Stimulated activated CD4-positive, alpha-beta T cell treated with anti-CD3 and anti-CD28 coated beads, Interleukin-15, amount 100 ng/mL, for 1 hour (primary cell): ENCODE results near the gene PTPRN2.

Source experiments
- DNase-seq, 2 donors: peaks; one replicate each; pipeline ENCODE4 v3.0.0-alpha.2; 2020; ENCODE audit warnings: low read depth in 1 of 2, low spot score in 1 of 2

Gene PTPRN2

GRCh38 chr7:157525491-157525915, 1062.1 kb downstream of the PTPRN2 start:
- DNase-seq = no peak

GRCh38 chr7:157524731-157525130, 1062.9 kb downstream of the PTPRN2 start:
- DNase-seq = no peak

DNA sequence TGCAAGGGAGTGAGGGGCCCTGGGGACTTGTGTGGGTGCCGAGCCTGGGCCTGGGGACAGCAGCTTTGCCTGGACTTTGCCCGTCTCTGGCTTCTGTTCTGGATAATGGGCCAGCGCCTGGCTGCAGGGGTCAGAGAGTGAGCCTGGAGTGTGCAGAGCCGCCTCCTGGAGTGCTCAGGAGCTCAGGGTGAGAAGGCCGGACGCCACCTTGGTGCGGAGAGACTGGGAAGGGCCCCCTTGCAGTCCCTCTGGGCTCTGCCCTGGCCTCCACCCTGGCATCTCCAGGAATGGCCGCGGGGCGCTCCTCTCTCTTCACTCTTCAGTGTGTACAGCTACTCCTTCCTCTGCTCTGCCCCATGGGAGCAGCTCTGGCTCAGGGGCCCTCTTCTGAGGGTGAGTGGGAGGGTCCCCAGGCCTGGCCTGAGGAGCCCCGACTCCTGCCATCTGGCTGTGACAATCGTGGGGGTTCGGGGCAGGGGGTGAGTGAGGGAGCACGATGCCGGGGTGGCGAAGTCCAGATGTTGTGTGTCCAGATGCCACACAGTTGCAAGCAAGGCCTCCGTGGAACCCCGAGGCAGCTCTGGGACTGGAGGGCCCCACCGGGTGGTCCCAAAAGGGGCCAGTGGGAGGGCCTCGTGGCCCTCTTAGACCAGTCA, 1063.7 kb downstream of the PTPRN2 start:
- DNase-seq = no peak

DNA sequence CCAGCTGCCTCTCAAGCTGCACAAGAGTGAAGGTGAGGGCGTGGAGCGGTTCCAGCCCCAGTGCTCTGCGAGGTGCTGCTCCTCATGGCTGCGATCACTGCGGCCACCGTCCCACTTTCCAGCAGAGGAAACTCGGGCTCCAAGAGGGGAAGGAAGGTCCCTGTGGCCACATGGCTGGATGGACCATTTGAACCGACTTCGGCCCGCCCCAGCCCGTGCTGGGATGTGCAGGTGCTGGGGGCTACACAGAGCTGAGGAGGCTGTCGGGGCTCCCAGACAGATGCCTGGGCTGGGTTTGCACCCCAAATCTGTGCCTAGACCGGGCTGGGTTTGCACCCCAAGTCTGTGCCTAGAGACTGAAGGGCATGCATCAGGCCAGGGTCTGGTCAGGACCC, 1064.3 kb downstream of the PTPRN2 start:
- DNase-seq = no peak

DNA sequence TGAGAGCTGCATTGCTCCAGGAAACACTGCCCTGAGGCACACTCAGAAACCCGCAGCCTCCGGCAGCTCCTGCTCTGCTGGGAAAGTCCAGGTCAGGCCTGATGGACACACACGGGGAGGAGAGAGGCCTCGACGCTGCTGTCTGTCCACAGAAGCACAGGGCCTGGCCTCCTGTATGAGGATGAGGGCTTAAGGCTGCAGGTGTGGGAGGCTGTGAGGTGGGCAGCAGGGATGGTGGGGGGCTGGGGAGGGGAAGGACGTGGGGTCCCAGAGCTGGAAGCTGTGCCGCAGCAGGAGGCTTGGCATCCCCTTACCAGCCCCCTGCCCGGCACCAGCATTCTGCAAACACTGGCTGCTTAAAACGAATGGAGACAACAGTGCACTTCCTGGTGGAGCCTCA, 1064.7 kb downstream of the PTPRN2 start:
- DNase-seq = no peak

DNA sequence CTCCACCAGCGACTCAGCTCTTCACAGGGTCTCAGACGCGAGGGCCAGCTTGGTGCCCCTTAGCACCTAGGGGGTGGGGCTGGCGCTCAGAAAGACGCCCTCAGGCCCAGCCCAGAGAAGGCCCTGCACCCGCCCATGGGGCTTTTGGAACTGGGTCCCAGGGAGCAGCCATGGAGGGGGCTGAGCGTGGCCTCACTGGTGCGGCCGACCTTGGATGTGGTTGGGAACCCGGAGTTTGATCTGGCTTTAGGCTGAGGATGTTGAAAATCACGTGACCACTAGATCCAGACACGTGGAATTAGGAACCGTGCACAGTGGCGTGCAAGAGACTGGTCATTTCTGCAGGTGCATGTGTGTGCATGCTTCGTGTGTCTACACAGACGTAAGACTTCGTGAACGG, 1065.4 kb downstream of the PTPRN2 start:
- DNase-seq = no peak

GRCh38 chr7:157521752-157522151, 1065.9 kb downstream of the PTPRN2 start:
- no peak for DNase-seq

- DNase-seq = no peak
Observed at GRCh38 chr7:157521061-157521731, 1066.4 kb downstream of the PTPRN2 start.

GRCh38 chr7:157520249-157520648, 1067.4 kb downstream of the PTPRN2 start:
- DNase-seq = no peak

DNA sequence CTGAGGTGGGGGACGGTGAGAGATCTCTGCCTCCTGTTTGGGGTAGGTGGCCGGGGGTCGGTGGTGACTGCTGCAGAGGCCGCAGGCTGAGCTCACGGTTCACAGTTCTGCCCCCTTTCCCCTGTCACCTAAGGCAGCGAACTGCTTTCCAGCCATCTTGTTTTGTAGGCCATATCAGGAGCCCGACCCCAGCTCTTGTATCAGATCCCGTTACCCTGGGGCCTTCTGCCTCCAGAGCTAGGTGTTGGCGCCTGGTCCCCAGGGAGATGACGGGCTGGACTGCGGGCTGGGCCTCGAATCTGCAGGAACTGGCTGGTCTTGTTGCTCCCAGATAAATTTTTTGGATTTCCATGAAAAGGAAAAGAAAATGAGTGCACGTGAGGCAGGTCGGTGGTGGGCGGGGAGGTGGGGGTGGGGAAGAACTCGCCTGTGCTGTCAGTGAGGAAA, 1067.8 kb downstream of the PTPRN2 start:
- DNase-seq = no peak

DNA sequence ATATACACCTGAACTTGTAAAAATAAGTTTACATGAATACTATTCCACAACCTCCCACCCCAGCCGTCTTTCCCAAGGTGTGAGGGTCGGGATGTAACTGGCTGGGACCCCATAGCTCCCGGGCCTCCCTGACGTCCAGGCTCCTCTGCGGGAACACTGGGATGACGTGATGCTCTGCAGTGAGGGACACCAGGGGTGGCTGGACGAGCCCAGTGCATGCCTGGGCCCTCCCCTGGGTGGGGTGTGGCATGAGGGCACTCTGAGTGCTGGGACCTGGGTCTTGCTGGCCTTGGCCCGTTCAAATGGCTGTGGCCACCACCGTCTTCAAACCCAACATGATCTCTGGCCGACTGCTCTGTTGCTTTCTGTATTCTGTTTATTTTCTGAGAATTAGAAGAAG, 1068.4 kb downstream of the PTPRN2 start:
- no peak for DNase-seq

GRCh38 chr7:157518514-157519175, 1069.0 kb downstream of the PTPRN2 start:
- DNase-seq = no peak

GRCh38 chr7:157517782-157518513, 1069.7 kb downstream of the PTPRN2 start:
- DNase-seq = no peak

GRCh38 chr7:157516911-157517781, 1070.5 kb downstream of the PTPRN2 start:
- DNase-seq = no peak

DNA sequence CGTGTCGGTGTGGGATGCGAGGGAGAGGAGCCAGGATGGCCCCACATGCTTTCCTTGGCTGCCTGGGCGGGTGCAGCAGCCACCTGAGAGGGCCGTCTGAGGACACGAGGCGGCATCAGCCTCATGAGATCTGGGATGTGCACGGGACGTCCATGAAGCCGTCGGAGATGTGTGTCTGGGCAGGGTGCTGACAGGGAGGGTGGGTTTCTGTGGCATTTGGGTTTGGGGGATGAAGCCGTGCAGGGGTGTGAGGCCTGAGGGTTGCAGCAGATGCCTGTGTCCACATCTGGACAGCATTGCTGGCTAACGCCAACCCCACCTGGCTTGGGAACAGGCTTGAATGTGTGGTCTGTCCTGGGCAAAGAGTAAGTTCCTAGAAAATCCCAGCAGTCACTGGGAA, 1071.3 kb downstream of the PTPRN2 start:
- no peak for DNase-seq

DNA sequence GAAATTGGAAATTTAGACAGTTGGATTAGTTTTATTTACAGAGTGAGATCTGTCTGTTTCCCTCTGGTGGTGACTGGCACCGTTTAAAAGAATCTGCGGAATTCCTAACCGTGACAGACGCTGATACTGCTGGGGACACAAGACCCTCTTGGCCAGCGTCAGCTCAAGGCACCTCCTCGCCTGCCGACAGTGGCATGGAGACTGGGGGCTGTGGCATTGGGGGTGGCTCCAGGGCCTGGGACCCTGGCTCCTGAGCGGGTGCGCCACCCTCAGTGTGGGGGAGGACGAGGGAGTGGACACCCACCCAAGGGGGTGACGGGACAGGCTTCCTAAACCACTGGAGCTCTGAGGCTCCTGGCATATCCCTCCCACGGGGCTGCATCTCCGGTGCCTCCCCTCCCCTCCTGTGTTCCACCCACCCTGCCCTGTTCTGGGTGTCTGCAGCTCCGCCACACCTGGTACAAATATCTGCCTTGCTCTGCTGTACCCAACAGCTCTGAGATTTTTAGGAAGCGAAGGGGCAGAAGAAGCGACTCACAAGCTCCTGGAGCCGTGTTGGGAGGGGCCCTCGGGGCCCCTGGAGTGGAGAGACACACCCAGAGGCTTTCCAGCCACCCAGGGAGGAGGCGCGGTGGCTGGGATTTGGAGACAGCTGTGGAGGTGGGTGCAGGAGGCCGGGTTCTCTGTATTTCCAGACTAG, 1072.1 kb downstream of the PTPRN2 start:
- no peak for DNase-seq

DNA sequence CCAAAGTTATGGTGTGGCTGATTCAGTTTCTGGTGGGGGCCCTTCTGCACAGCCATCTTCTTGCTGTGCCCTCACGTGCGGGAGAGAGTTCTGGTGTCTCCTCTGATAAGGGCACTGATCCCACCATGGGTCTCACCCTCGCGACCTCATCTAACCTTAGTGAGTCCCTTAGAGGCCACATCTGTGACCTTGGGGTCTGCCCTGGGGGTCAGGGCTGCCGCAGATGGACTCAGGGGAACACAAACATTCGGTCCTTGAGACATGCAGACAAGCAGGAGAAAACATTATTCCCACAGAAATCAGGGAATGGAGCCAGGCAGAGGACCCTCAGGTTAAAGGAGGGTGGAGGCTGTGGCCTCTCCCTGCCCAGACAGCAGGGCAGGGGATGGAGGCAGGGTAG, 1072.9 kb downstream of the PTPRN2 start:
- no peak for DNase-seq

- no peak for DNase-seq
Observed at GRCh38 chr7:157514306-157514705, 1073.3 kb downstream of the PTPRN2 start.

DNA sequence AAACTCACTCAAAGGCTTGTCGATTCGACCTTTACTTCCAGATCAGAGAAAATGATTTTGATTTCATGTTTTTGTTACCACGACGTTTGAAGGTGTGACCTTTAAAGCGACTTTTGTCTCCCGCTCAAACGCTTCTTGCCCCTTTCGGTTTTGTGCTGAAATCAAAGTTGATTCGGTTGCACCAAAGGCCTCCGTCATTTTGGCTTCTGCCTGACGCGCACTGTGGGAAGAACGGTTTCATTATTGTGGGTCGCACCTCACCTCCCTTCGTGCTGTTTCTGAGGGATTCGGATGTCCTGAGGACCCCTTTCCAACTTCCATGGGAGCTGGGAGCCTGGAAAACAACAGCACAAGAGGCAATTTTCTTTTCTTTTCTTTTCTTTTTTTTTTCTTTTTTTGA, 1073.9 kb downstream of the PTPRN2 start:
- DNase-seq = no peak

DNA sequence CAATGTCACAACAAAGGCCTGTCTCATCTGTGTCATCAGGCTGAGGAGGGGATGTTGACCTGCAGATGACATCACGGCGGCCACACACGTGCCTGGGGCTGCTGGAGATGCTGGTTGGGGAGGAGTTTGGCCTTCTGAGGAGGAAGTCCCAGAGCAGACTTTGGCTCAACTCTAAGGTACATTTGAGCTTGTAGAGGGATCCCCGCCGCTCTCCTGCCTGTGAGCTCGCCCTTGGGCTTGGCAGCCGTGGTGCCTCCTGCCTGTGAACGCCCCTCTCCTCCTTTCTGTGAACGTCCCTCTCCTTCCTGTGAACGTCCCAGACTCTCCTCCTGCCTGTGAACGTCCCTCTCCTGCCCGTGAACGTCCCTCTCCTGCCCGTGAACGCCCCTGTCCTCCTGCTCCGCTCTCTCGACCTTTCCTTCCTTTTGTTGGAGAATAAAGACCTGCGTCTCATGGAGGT, 1074.4 kb downstream of the PTPRN2 start:
- no peak for DNase-seq
